ENCODE measurements around the gene PLEKHJ1. TPM values are rescaled to one million over a fixed set of nuclear protein-coding genes. Genes with fewer than 3 reads are reported as not detected.

Gene PLEKHJ1
- total and polyA plus RNA-seq, 9 of the 15 experiments (the other 6 are each of a cell fraction or from before 2014, with no cell fraction given): 1.5 to 188 (median 63.9) TPM

- TF ChIP-seq ZHX1 (conservative IDR thresholded peaks at IDR 0.05; ENCODE audit: low read length): 0 out of 2 replicates have a peak, but pooled peaks have one; percentile 59
- no peak for TF ChIP-seq ZNF23 (CRISPR knock-in tag; IDR thresholded peaks at IDR 0.05)
- TF ChIP-seq KAT8 (IDR thresholded peaks at IDR 0.05; ENCODE audit: low read depth): 0 out of 2 replicates have a peak, but pooled peaks have one; percentile 55
- TF ChIP-seq, protein P1, sequence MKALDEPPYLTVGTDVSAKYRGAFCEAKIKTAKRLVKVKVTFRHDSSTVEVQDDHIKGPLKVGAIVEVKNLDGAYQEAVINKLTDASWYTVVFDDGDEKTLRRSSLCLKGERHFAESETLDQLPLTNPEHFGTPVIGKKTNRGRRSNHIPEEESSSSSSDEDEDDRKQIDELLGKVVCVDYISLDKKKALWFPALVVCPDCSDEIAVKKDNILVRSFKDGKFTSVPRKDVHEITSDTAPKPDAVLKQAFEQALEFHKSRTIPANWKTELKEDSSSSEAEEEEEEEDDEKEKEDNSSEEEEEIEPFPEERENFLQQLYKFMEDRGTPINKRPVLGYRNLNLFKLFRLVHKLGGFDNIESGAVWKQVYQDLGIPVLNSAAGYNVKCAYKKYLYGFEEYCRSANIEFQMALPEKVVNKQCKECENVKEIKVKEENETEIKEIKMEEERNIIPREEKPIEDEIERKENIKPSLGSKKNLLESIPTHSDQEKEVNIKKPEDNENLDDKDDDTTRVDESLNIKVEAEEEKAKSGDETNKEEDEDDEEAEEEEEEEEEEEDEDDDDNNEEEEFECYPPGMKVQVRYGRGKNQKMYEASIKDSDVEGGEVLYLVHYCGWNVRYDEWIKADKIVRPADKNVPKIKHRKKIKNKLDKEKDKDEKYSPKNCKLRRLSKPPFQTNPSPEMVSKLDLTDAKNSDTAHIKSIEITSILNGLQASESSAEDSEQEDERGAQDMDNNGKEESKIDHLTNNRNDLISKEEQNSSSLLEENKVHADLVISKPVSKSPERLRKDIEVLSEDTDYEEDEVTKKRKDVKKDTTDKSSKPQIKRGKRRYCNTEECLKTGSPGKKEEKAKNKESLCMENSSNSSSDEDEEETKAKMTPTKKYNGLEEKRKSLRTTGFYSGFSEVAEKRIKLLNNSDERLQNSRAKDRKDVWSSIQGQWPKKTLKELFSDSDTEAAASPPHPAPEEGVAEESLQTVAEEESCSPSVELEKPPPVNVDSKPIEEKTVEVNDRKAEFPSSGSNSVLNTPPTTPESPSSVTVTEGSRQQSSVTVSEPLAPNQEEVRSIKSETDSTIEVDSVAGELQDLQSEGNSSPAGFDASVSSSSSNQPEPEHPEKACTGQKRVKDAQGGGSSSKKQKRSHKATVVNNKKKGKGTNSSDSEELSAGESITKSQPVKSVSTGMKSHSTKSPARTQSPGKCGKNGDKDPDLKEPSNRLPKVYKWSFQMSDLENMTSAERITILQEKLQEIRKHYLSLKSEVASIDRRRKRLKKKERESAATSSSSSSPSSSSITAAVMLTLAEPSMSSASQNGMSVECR (CRISPR knock-in tag; IDR thresholded peaks at IDR 0.05): no peak; the same call in 1 of the 2 replicates
- TF ChIP-seq ZNF785 (CRISPR knock-in tag; IDR thresholded peaks at IDR 0.05): no peak
- TF ChIP-seq ZNF717 (CRISPR knock-in tag; IDR thresholded peaks at IDR 0.05): no peak
- TF ChIP-seq, protein P2, sequence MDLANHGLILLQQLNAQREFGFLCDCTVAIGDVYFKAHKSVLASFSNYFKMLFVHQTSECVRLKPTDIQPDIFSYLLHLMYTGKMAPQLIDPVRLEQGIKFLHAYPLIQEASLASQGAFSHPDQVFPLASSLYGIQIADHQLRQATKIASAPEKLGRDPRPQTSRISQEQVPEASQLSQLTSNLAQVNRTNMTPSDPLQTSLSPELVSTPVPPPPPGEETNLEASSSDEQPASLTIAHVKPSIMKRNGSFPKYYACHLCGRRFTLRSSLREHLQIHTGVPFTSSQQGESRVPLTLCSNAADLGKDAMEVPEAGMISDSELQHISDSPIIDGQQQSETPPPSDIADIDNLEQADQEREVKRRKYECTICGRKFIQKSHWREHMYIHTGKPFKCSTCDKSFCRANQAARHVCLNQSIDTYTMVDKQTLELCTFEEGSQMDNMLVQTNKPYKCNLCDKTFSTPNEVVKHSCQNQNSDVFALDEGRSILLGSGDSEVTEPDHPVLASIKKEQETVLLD (IDR thresholded peaks at IDR 0.05): no peak
- no peak for TF ChIP-seq NCOA4 (IDR thresholded peaks at IDR 0.05; ENCODE audit: partially characterized antibody)
- no peak for TF ChIP-seq TCF7 (IDR thresholded peaks at IDR 0.05; ENCODE audit: borderline replicate concordance)
- TF ChIP-seq HNRNPL (IDR thresholded peaks at IDR 0.05; ENCODE audit: low read depth, low read length): peak; percentile 92
- TF ChIP-seq, protein P3, sequence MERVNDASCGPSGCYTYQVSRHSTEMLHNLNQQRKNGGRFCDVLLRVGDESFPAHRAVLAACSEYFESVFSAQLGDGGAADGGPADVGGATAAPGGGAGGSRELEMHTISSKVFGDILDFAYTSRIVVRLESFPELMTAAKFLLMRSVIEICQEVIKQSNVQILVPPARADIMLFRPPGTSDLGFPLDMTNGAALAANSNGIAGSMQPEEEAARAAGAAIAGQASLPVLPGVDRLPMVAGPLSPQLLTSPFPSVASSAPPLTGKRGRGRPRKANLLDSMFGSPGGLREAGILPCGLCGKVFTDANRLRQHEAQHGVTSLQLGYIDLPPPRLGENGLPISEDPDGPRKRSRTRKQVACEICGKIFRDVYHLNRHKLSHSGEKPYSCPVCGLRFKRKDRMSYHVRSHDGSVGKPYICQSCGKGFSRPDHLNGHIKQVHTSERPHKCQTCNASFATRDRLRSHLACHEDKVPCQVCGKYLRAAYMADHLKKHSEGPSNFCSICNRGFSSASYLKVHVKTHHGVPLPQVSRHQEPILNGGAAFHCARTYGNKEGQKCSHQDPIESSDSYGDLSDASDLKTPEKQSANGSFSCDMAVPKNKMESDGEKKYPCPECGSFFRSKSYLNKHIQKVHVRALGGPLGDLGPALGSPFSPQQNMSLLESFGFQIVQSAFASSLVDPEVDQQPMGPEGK (CRISPR knock-in tag; IDR thresholded peaks at IDR 0.05; ENCODE audit: borderline replicate concordance): no peak
- no peak for TF ChIP-seq OTX1 (CRISPR knock-in tag; IDR thresholded peaks at IDR 0.05)
- TF ChIP-seq PCBP2 (IDR thresholded peaks at IDR 0.05; ENCODE audit: low read depth, low read length, poor library complexity, severe bottlenecking): peak; percentile 87
- TF ChIP-seq HMBOX1 (IDR thresholded peaks at IDR 0.05): no peak
- no peak for TF ChIP-seq CBX3 (IDR thresholded peaks at IDR 0.05; ENCODE audit: borderline replicate concordance in 1 of 2, low read length in 2 of 2)
Observed at GRCh38 chr19:2269244-2270156, 33.4 kb upstream of the PLEKHJ1 start (continued).

All from K562 (cell line).